Heart left ventricle (tissue), 13 donors: Measurements from ENCODE around the gene HUNK.

Experiments
- POLR2A ChIP-seq, 2 donors: fragments of 450-650 bp; IDR thresholded peaks; one replicate each; pipeline ENCODE4 v1.6.1; 2017; ENCODE audit warnings: antibody characterized with exemption in 2 of 2, mild to moderate bottlenecking in 2 of 2, moderate library complexity in 2 of 2
- TF ChIP-seq, protein P1 (sequence below), 12 donors: fragments of 200-600 bp; sonication (generic) in 4 of 12; IDR thresholded peaks; one replicate each; pipeline versions ENCODE4 v1.5.0 to v1.8.0; 2018 to 2022; ENCODE audit warnings: antibody characterized with exemption in 12 of 12, mild to moderate bottlenecking in 5 of 12
- donor health status: ischemic (EF 13 %, LVEDD 7.1; RV severe dilation, severe dysfunction).
- donor health status: DM: no; HTN: yes; CAD: no.
- donor health status: DM: no; HTN: no; CAD: no.
- donor health status: ischemic (EF 25% LVEDD 6.9; RV normal size, moderate dysfunction).
- donor health status: ischemic (EF 25% LVEDD 5.7; RV mildly dilated, moderate dysfunction).
- donor health status: ischemic (EF 35%, LVEDD 5.7; RV mildly dilated, moderate dysfunction).
- donor health status: nonischemic (EF 11% LVEDD 7.7; RV severe dilation, severe dysfunction).
- donor health status: DM: yes; HTN: yes; CAD: no.
- donor health status: PGD.
- donor health status: ischemic (EF 29% LVEDD 5.4; RV normal size, mild dysfunction).
- donor health status: nonischemic (EF 23%, LVEDD 6.1; RV moderate dilation, normal function).

DNA sequence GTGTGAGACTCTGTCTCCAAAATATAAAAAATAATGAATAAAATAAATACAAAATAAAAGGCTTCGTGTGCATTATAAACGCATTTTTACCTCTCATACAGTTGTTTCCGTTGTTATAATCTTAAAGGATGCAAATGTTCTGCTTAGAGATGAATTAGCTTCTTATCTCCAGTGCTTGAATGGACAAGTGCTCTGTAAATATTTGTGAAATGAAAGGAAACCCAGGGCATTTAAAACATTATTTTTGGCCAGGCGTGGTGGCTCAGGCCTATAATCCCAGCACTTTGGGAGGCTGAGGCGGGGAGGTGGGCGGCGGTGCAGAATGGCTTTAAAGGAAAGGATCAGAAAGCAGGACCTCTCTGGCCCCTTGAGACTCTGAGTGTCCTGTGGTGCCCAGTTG, 94.5 kb downstream of the HUNK start:
- TF ChIP-seq, protein P1, sequence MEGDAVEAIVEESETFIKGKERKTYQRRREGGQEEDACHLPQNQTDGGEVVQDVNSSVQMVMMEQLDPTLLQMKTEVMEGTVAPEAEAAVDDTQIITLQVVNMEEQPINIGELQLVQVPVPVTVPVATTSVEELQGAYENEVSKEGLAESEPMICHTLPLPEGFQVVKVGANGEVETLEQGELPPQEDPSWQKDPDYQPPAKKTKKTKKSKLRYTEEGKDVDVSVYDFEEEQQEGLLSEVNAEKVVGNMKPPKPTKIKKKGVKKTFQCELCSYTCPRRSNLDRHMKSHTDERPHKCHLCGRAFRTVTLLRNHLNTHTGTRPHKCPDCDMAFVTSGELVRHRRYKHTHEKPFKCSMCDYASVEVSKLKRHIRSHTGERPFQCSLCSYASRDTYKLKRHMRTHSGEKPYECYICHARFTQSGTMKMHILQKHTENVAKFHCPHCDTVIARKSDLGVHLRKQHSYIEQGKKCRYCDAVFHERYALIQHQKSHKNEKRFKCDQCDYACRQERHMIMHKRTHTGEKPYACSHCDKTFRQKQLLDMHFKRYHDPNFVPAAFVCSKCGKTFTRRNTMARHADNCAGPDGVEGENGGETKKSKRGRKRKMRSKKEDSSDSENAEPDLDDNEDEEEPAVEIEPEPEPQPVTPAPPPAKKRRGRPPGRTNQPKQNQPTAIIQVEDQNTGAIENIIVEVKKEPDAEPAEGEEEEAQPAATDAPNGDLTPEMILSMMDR (IDR thresholded peaks at IDR 0.05): no peak
- TF ChIP-seq POLR2A (IDR thresholded peaks at IDR 0.05): no peak
